Ovary (tissue), 3 donors: Measurements from ENCODE around the gene AOPEP.

Experiments used
- EP300 ChIP-seq: sonication (generic); formaldehyde crosslinking; IDR thresholded peaks from one replicate; pipeline ENCODE4 v1.6.1; 2017; ENCODE audit warnings: antibody characterized with exemption
- POLR2A ChIP-seq: fragments of 450-650 bp; IDR thresholded peaks from one replicate; pipeline ENCODE4 v1.6.1; 2017; ENCODE audit warnings: antibody characterized with exemption, mild to moderate bottlenecking, moderate library complexity
- TF ChIP-seq, protein P1 (sequence below), 3 donors: fragments of 450-650 bp in 2 of 3; fragments of 200-600 bp in 1 of 3; IDR thresholded peaks; one replicate each; pipeline versions ENCODE4 v1.5.1 to v1.8.0; 2016 to 2022; ENCODE audit warnings: antibody characterized with exemption in 3 of 3, mild to moderate bottlenecking in 1 of 3
- donor health status: DM: no; HTN: no; CAD: no.

DNA sequence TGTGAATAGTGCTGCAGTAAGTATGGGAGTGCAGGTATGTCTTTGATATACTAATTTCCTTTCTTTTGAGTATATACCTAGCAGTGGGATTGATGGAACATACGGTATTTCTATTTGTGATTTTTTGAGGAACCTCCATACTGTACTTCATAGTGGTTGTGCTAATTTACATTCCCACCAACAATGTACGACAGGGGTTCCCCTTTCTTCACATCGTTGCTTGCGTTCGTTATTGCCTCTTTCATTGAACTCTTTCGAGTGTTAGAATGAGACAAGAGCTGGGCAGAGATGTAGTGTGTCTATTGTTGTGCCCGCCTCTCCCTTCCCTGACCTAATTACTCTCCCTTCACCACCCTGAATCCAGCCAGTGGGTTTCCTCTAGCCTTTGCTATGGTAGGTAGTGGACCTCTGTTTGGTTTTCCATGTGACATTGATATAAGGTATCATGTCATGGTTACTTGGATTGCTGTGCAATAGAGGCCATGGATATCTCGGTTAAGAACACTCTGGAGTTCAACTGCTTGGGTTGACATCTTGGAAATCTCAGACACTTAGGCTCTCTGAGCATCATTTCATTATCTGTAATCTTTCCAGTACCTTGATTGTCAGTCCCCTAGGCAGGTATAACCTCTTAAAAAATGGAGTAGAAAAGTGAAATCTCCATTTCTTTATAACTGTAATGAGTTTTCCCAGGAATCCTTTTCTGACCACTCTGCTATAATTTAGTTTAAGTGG is 19.5 kb downstream of the AOPEP start:
- TF ChIP-seq, protein P1, sequence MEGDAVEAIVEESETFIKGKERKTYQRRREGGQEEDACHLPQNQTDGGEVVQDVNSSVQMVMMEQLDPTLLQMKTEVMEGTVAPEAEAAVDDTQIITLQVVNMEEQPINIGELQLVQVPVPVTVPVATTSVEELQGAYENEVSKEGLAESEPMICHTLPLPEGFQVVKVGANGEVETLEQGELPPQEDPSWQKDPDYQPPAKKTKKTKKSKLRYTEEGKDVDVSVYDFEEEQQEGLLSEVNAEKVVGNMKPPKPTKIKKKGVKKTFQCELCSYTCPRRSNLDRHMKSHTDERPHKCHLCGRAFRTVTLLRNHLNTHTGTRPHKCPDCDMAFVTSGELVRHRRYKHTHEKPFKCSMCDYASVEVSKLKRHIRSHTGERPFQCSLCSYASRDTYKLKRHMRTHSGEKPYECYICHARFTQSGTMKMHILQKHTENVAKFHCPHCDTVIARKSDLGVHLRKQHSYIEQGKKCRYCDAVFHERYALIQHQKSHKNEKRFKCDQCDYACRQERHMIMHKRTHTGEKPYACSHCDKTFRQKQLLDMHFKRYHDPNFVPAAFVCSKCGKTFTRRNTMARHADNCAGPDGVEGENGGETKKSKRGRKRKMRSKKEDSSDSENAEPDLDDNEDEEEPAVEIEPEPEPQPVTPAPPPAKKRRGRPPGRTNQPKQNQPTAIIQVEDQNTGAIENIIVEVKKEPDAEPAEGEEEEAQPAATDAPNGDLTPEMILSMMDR (IDR thresholded peaks at IDR 0.05): no peak
- TF ChIP-seq POLR2A (no peak), EP300 (no peak)
